CD4-positive, alpha-beta T cell treated with Interleukin-6 at 100 ng/mL for 8 hours (primary cell): ENCODE results near the gene RGN.
"Not testable (repeated sequence)": the region's sequence is repeated elsewhere in the genome, so short reads cannot be mapped to it uniquely, and the experiment has no call there.

Experiments
- DNase-seq: peaks from one replicate; pipeline ENCODE4 v3.0.0-alpha.2; 2020; ENCODE audit warnings: mixed read lengths, low spot score

The RGN gene

GRCh38 chrX:47078129-47079043 is at the start of gene RGN:
TSS of gene RGN (plus strand) at chrX:47078443. CDS start at chrX:47081145, 2,702 bp downstream.
- DNase-seq, result no peak

GRCh38 chrX:47030339-47030738 is 47.9 kb upstream of the RGN start:
- peak; percentile 27 for DNase-seq

DNA sequence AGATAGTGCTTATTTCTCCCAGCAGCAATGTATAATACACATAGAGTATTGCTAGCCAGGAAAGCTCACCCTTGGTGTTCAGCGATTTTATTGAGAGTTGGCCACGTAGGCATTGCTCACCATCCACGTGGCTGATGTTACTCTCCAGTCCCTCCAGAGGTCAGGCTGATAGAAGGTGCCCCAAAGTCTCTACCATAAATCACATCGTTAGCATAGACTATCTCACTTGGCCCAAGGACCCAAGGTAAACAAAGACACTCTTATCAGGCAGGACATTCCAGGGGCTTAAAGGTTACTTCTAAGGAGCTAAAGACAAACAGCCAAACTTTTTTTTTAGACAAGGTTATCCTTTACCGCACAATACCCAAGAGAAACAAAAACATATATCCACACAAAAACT is 30.3 kb upstream of the RGN start:
- no peak for DNase-seq

GRCh38 chrX:47059142-47059874 is 18.9 kb upstream of the RGN start:
- DNase-seq, result no peak

- no peak for DNase-seq
Measured at GRCh38 chrX:47060708-47061107, 17.5 kb upstream of the RGN start.

- DNase-seq, result no peak
Measured at GRCh38 chrX:47061238-47061919, 16.9 kb upstream of the RGN start.

DNA sequence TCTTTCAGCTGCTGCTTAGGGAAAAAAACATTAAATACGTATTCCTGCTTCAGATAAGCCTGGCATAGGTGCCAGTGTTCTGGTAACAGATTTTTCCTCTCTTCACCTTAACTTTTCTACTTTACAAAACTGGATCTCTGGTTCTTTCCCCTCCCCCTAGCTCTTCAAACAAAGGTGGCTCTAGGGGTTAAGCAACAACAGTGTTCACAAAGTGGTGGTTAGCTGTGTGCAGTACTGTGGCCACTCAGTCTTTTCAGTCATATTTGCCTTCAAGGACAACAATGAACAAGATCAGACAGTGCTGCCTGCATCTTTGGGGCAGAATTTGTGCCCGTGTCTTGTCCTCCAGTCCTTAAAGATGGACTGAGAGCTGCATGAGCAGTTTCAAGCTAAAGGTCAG is 15.1 kb upstream of the RGN start:
- no peak for DNase-seq

DNA sequence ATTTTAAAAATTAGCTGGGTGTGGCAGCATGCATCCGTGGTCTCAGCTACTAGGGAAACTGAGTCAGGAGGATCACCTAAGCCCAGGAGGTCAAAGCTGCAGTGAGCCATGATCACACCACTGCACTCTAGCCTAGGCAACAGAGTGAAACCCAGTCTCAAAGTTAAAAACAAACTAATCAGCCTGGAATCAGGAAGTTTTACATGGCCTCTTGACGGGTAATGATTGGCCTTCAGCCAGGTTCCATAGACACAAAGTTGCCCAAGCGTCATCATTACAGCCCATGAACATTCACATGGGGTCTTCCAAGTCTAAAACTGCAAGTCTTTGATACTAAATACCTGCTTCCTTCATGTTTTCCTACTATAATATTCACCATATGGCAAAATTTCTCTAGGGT is 10.0 kb upstream of the RGN start:
- DNase-seq, result no peak

- DNase-seq, result no peak
Measured at GRCh38 chrX:47068720-47069119, 9.5 kb upstream of the RGN start.

- DNase-seq, result no peak
Measured at GRCh38 chrX:47080215-47080914, 2.1 kb downstream of the RGN start.

DNA sequence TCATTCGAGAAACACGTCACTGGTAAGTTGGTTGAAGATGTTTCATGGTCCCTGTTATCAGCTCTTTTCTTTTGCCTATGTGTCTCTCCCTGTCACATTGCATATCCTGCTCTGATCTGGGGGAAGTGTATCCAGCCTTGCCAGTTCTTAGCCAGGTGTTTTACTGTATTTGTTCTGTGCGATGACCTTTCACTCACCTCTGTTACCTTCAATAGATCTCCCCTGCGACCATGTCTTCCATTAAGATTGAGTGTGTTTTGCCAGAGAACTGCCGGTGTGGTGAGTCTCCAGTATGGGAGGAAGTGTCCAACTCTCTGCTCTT is 2.6 kb downstream of the RGN start:
- DNase-seq, result no peak

- no peak for DNase-seq
Measured at GRCh38 chrX:47091149-47091775, 13.0 kb downstream of the RGN start.

DNA sequence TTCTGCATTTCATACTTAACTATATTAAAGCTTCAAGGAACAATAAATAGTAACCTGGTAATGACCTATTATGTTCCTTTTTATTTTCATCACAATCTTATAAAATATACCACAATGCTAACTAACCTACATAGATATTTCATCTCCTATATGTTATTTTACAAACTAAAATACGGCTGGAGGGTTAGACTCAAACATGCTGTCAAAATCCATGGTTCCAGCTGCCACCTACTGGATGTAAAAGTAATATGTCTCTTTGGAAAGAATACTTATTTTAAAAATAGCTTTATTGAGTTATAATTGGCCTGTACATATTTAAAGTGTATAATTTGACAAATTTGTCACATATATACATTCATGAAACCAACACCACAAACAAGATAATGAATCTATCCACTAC is 15.0 kb downstream of the RGN start:
- DNase-seq, result no peak

DNA sequence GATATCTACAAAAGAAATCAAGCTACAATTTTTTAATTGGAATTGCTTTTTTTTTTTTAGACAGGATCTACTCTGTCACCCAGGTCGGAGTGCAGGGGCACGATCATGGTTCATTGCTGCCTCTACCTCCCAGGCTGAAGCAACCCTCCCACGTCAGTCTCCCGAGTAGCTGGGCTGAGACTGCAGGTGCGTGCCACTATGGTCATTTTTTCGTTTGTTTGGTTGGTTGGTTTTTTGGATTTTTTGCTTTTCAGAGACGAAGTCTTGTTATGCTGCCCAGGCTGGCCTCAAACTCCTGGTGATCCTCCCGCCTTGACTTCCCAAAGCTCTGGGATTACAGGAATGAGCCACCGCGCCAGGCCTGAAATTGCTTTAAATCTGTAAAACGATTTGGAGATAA is 15.6 kb downstream of the RGN start:
- DNase-seq, result no peak

GRCh38 chrX:47097018-47097417 is 18.8 kb downstream of the RGN start:
- DNase-seq, result no peak

- no peak for DNase-seq
Measured at GRCh38 chrX:47098338-47099094, 20.3 kb downstream of the RGN start.

GRCh38 chrX:47101206-47101605 is 23.0 kb downstream of the RGN start:
- DNase-seq, result no peak

DNA sequence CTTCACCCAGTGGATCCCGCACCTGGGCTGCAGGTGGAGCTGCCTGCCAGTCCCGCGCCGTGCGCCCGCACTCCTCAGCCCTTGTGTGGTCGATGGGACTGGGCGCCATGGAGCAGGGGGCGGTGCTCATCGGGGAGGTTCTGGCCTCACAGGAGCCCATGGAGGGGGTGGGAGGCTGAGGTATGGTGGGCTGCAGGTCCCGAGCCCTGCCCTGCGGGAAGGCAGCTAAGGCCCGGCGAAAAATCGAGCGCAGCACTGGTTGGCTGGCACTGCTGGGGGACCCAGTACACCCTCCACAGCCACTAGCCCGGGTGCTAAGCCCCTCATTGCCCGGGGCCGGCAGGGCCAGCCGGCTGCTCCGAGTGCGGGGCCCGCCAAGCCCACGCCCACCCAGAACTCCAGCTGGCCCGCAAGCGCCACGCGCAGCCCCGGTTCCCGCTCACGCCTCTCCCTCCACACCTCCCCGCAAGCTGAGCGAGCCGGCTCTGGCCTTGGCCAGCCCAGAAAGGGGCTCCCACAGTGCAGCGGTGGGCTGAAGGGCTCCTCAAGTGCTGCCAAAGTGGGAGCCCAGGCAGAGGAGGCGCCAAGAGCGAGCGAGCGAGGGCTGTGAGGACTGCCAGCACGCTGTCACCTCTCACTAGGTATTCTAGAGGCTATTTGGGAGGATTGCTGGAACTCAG is 32.8 kb downstream of the RGN start:
- not testable (repeated sequence) for DNase-seq

- no peak for DNase-seq
Measured at GRCh38 chrX:47112316-47112954, 34.2 kb downstream of the RGN start.

- DNase-seq, result not testable (repeated sequence)
Measured at GRCh38 chrX:47116551-47117110, 38.4 kb downstream of the RGN start.
